Astrocyte (in vitro differentiated cells and primary cell): Measurements from ENCODE around the gene UCN3.

Experiments
- EZH2 ChIP-seq: IDR thresholded peaks from 2 replicates; pipeline ENCODE4 v1.6.1; 2012; ENCODE audit warnings: mild to moderate bottlenecking, low read length, inconsistent platforms; ENCODE audit not compliant: insufficient read depth
- TF ChIP-seq, protein P1 (sequence below): IDR thresholded peaks from 2 replicates; pipeline ENCODE4 v1.5.1; 2011; ENCODE audit warnings: low read depth, mild to moderate bottlenecking, inconsistent platforms, low read length, moderate library complexity; ENCODE audit not compliant: insufficient read depth

DNA sequence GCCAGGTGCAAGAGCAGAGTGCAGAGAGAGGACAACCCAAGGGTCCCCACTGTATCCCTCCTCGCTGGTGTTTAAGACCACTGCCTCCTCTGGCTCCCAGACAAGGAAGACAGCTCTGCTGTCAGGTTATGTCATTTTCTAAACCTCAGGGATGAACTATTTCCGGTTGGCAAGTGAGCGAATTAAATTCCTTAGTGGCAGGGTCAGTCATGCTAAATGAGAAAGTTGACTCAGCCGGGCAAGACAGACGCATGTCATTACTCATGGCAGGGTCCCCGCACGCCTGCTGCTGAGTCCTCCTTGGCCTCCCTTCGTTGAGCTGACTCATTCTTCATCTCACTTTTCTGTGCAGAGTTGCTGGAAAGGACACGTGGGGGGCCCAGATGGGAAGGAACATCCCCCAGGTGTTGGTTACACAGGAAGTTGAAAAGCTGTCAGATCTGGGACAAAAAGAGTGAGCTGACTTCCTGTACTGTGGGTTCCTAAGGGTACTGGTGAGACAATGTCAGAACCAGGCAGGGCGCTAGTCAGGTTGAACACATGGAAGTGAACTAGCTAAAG lies 47.1 kb upstream of the UCN3 start:
- TF ChIP-seq, protein P1, sequence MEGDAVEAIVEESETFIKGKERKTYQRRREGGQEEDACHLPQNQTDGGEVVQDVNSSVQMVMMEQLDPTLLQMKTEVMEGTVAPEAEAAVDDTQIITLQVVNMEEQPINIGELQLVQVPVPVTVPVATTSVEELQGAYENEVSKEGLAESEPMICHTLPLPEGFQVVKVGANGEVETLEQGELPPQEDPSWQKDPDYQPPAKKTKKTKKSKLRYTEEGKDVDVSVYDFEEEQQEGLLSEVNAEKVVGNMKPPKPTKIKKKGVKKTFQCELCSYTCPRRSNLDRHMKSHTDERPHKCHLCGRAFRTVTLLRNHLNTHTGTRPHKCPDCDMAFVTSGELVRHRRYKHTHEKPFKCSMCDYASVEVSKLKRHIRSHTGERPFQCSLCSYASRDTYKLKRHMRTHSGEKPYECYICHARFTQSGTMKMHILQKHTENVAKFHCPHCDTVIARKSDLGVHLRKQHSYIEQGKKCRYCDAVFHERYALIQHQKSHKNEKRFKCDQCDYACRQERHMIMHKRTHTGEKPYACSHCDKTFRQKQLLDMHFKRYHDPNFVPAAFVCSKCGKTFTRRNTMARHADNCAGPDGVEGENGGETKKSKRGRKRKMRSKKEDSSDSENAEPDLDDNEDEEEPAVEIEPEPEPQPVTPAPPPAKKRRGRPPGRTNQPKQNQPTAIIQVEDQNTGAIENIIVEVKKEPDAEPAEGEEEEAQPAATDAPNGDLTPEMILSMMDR, result no peak
- TF ChIP-seq EZH2, result no peak
